HG03025 (cell line): ENCODE data around the gene EP300.
"Not testable (repeated sequence)": the region's sequence is repeated elsewhere in the genome, so short reads cannot be mapped to it uniquely, and the experiment has no call there.

Source experiments
- ATAC-seq: cut with Tn5 transposase; IDR thresholded peaks from one replicate; pipeline ENCODE4 v1.9.1; 2021; ENCODE audit warnings: mild to moderate bottlenecking, moderate library complexity; ENCODE audit not compliant: unreplicated experiment, low FRiP score

The EP300 gene

GRCh38 chr22:41092023-41092817 is at the start of gene EP300:
Gene EP300 (plus strand): TSS chr22:41092592. CDS start chr22:41093005, 413 bp downstream.
- ATAC-seq, result peak; percentile 39

- ATAC-seq, result no peak
These were observed 48.7 kb upstream of the EP300 start for GRCh38 chr22:41043722-41044121.

GRCh38 chr22:41045575-41045974 is 46.8 kb upstream of the EP300 start:
- not testable (repeated sequence) for ATAC-seq

DNA sequence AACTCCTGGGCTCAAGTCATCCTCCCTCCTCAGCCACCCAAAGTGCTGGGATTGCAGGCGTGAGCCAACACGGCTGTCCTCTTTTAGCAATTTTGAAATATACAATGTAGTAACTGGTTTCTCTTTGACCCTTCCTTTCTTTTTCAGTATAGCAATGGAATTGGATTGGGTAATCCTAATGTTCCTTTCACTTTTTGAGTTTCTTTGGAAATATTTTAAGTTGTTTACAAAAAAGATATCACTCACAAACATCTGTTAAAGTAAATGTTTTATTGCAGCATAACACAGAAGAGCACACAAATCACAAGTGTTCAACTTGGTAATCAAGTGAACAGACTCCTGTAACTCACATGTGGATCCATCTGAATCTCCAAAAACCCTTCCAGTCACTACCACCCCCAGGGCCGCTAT is 44.6 kb upstream of the EP300 start:
- no peak for ATAC-seq

- ATAC-seq, result not testable (repeated sequence)
These were observed 44.0 kb upstream of the EP300 start for GRCh38 chr22:41048345-41048744.

GRCh38 chr22:41048791-41049717 is 43.3 kb upstream of the EP300 start:
- ATAC-seq, result no peak

DNA sequence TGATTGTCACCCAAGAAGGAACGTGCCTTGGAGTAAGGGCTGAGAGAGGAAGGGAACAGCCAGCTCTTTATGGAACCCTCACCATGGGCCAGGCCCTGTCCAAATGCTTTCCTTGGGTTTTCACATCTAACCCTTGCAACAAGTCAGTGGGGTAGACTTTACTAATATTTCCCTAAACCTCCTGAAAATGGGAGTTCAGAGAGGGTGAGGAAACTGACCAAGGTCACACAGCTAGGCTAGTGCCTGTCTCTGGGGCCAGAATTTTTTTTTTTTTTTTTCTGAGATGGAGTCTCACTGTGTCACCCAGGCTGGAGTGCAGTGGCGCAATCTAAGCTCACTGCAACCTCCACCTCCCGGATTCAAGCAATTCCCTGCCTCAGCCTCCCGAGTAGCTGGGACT is 42.6 kb upstream of the EP300 start:
- not testable (repeated sequence) for ATAC-seq

- ATAC-seq, result no peak
These were observed 41.5 kb upstream of the EP300 start for GRCh38 chr22:41050883-41051282.

DNA sequence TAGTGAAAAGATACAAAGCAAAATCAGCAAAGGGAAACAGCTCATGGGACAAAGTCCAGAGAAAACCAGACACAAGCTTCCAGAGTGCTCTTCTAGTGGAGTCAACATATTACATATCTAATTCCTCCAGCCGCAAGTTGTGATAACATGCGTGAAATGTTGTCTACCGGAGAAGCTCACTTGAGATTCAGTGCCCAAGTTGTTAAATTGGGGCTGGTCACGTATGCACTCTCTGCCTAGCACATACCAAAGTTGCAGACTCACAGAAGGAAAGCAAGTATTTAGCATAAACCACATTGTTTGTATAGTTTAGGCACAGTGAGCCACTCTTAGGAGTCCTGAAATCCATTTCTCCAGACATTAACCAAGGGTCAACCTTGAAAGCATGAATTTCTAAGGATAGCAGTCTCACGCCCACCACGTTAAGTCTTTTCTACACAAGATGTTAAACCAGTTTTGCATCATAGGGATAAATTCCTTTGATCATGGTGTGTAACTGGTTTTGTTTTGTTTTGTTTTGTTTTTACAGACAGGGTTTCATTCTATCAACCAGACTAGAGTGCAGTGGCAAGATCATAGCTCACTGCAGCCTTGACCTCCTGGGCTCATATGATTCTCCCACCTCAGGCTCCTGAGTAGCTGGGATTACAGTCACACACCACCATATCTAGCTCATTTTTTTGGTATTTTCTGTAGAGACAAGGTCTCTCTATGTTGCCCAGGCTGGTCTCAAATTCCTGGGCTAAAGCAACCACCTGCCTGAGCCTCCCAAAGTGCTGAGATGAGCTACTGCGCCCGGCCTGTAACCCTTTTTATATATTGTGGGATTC is 39.5 kb upstream of the EP300 start:
- ATAC-seq, result no peak

- no peak for ATAC-seq
These were observed 35.3 kb upstream of the EP300 start for GRCh38 chr22:41057076-41057475.

- no peak for ATAC-seq
These were observed 30.2 kb upstream of the EP300 start for GRCh38 chr22:41062146-41062545.

GRCh38 chr22:41064326-41064725 is 28.1 kb upstream of the EP300 start:
- not testable (repeated sequence) for ATAC-seq

DNA sequence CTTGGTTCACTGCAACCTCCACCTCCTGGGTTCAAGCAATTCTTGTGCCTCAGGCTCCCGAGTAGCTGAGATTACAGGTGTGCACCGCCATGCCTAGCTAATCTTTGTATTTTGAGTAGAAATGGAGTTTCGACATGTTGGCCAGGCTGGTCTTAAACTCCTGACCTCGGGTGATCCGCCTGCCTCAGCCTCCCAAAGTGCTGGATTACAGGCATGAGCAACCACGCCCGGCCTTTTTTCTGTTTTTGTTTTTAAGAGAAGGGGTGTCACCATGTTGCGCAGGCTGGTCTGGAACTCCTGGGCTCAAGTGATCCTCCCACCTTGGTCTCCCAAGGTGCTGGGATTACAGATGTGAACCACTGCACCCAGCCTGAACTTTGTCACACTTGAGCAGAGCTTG is 26.1 kb upstream of the EP300 start:
- ATAC-seq, result not testable (repeated sequence)

DNA sequence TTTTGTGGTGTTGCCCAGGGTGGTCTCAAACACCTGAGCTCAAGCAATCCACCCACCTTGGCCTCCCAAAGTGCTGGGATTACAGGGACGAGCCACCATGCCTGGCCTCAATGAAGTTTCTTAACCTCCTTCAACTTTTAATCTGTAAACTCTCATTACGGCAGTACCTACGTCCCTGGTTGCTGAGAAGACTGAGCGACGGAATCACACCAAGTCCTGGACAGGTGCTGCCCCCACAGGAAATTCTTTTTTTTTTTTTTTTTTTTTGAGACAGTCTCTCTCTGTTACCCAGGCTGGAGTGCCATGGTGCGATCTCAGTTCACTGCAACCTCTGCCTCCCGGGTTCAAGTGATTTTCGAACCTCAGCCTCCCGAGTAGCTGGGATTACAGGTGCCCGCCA is 24.4 kb upstream of the EP300 start:
- ATAC-seq, result not testable (repeated sequence)

DNA sequence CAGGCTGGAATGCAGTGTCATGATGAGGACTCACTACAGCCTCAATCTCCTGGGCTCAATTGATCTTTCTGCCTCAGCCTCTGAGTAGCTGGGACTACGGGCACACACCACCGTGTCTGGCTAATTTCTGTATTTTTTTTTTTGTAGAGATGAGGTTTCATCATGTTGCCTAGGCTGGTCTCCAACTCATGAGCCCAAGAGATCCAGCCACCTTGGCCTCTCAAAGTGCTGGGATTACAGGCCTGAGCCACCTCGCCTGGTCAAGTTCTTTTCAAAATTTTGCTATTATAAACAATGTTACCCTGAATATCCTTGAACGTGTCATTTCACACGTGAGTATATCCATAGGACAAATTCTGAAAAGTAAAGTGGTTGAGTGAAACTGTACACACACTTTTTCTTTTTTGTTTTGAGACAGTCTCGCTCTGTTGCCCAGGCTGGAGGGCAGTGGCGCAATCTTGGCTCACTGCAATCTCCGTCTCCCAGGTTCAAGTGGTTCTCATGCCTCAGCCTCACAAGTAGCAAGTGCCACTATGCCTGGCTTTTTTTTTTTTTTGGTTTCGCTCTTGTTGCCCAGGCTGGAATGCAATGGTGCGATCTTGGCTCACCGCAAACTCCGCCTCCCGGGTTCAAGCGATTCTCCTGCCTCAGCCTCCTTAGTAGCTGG is 21.6 kb upstream of the EP300 start:
- no peak for ATAC-seq

DNA sequence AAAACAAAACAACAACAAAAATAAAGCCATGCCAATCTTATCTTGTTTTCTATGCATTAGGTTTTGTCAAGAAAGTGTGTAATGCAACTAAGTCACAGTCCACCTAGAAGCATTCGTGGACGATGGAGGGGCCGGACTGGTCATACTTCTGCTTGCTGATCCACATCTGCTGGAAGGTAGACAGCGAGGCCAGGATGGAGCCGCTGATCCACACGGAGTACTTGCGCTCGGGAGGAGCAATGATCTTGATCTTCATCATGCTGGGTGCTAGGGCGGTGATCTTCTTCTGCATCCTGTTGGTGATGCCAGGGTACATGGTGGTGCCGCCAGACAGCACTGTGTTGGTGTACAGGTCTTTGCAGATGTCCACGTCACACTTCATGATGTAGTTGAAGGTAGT is 18.3 kb upstream of the EP300 start:
- ATAC-seq, result no peak

DNA sequence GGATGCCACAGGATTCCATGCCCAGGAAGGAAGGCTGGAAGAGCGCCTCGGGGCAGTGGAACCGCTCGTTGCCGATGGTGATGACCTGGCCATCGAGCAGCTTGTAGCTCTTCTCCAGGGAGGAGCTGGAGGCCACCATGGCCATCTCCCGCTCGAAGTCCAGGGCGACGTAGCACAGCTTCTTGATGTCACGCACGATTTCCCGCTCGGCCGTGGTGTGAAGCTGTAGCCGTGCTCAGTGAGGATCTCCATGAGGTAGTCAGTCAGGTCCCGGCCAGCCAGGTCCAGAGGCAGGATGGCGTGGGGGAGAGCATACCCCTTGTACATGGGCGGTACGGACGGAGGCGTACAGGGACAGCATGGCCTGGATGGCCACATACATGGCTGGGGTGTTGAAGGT is 17.9 kb upstream of the EP300 start:
- no peak for ATAC-seq

DNA sequence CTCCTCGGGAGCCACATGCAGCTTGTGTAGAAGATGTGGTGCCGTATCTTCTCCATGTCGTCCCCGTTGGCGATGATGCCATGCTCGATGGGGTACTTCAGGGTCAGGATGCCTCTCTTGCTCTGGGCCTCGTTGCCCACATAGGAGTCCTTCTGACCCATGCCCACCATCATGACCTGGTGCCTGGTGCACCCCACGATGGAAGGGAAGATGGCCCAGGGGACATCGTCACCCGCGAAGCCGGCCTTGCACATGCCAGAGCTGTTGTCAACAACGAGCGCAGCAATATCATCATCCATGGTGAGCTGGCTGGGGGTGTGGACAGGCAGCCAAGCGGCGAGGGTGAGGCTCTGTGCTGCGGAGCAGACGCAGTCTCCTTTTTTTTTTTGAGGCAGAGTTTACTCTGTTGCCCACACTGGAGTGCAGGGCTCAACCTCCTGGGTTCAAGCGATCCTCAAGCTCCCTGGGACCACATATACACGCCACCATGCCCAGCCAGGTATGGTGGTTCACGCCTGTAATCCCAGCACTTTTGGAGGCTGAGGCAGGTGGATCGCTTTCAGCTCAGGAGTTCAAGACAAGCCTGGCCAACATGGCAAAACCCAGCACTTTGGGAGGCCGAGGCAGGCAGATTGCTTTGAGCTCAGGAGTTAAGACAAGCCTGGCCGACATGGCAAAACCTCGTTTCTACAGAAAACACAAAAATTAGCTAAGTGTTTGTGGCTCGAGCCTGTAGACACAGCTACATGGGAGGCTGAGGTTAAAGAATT is 17.3 kb upstream of the EP300 start:
- ATAC-seq, result no peak

DNA sequence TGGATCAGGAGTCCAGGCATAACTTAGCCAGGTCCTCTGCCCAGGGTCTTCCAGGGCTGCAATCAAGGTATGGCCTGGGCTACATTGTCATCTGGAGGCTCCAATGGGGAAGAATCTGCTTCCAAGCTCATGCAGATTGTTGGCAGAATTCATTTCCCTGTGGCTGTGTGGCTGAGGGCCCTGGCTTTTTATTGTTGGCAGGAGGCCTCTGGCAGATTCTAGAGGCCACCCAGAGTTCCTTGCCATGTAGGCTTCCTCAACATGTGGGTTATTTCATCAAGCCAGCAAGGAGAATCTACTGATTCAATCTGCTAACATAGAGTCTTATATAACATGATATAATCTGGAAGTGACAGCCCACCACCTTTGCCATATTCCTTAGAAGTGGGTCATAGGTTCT is 16.4 kb upstream of the EP300 start:
- ATAC-seq, result no peak
